T follicular helper cell (primary cell): ENCODE data around the gene SMPD3.

ENCODE experiments used
- DNase-seq: peaks from one replicate; pipeline ENCODE4 v3.0.0-alpha.2; 2020; ENCODE audit warnings: low read depth

The SMPD3 gene

DNA sequence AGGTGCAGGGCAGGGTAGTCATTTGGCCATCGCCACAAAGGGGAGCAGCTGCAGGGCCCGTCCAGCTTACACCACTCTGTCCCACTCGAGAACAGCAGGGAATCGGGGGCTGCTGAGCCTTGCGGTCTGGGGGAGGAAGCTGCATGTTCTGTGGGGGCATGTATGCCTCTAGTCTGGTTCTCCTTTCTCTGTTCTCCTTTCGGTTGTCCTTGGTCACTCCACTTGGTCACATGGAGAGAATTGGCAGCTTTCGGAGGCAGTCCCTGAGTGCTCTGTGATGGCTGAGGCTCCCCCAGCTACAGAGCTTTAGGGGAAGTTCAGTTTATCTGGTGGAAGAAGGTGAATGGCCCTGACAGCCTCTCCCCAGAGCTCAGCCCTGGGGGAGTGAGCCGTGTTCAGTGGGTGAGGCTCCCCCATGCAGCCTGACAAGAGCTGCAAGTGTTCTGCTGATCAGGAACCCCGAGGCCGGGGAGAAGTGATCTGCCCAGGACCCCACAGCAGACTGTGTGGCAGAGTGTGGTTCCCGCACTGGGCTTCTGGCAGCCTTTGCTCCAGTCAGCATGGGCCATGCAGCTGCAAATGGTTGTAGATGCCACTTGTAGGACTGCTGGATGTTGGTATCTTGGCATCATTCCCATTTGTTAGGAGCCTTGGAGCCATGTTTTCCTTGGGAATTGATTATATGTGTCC, 22.3 kb upstream of the SMPD3 start:
- DNase-seq: no peak

DNA sequence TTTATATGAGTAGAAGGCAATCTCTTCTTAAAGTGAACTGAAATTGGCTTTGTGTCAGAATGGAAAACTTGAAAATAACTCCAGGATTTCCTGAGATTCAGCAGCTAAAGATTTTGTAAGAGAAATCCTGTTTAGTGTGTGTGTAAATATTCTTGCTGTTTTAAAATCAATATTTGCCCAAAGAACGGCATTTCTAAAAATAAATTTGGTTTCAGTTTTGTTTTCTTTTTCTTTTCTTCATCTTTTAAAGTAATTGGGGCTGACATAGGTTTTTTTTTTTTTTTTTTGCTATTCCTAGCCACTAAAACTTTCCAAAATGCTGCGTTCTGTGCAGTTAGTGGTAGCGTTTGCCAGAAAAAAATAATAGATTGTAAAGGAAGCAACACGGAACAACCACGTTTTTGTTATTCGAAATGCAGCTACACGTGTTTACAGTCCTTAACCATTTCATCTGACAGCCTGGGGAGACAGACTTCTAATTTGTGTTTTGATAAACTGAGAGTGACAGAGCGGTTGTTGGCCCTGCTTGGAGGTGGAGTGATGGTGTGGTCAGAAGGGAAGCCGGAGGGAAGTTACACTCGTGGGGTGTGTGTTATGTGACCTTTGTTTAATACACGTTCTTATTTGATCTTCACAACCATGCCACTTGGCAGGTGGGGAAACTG, 21.6 kb upstream of the SMPD3 start:
- DNase-seq: no peak

DNA sequence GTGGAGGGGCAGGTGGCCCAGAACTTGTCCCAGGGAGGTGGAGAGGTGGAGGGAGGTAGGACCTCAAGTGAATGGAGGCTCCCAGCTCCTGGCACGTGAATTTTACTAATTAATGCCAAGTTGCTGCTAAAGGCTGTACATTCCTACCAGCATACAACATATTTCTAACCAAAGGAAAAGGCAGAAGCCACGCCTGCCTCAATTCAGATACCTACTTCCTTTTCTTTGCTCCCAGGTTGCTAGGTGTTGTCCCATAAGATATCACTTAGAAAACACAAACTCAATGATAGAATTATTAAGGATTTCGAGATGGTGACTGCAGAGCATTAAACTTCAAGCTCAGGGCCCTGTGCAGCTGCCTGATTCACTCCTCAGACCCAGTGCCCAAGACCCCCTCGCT, 20.5 kb upstream of the SMPD3 start:
- no peak for DNase-seq

DNA sequence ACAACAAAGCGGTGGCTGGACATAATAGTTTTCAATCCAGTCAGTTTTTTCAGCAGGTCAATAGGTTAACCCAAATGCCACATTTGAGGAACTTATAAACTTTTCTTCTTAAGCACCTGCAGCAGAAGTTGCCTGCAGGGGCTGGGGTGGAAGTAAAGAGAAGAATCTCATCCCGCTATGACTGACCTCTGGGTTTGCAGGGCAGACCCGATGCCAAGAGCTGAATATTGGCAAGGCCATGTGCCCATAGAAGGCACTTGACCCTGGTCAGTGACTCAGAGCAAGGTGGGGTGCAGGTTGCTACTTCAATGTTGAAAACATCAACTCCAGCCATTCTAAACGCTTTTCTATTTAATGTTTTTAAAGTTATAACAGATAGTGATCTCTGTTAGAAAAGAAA, 17.9 kb upstream of the SMPD3 start:
- DNase-seq: no peak

DNA sequence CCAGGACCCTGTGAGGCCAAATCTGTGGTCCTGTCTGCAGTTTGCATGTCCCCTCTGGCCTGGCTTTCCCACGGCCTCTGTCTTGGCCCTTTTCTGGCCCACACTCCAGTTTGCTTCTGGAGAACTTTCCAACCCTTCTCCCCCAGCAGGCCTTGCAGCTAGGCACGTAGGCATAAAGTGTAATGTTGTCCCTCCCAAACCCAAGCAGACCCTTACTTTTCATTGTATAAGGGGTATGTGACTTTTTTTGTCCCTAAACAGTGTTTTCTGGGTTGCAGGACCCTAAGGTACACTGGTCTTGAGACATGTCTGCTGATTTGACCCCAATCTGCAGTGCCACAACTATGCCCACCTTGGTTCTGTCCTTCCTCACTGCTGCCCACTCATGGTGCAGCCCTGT, 15.6 kb upstream of the SMPD3 start:
- DNase-seq: no peak

DNA sequence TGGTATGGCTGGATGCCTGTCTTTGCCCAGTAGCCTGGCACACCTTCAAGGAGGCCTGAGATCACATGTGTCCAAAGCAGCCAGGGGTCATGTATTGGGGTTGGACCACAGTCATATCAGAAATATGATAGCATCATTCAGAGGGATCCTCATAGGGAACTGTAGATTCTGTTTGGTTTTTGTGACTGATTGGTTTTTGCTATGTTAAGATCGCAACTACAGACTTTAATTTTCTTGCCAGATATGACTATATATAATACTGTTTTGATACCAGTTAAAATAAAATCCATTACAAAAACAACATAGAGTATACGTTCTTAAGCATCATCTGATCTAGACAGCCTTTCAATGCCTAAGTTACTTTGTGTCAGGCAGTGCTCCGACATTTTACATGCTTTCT, 11.8 kb upstream of the SMPD3 start:
- no peak for DNase-seq

DNA sequence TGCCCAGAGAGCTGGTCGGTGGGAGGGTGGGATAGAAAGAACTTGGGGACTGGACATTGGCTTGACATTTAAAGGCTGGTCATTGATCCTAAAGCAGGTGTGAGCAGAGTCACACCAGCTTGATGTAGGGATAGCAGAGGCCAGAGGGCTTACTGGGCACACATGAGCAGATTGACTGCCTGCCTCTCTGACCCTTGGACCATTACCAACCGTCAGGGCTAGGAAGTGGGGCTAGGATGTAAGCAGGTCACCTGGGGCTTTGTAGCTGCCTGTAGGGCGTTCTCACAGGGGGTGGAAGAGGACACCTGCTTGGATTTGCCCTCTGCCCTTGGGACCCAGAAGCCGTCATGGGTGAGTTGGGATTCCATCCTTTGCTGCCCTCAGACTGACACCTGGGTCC, 11.1 kb upstream of the SMPD3 start:
- no peak for DNase-seq

DNA sequence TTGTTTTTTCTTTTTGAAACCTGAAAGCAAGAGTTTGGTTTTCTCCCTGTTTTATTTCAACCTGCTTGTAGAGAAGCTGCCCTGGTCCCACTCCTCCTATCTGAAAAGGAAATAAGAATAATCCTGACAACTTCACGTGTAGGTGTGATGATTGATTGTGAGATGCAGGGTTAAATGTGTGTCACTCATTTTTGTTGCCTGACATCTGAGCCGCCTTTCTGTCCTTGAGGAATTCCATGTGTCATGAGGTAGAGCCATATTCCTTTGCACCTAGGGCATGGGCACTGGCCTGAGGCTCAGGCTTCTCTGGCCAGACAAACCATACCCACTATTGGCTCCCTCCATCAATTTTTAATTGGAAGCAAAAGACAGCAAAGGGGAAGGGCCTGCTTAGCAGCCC, 10.2 kb upstream of the SMPD3 start:
- DNase-seq: no peak

DNA sequence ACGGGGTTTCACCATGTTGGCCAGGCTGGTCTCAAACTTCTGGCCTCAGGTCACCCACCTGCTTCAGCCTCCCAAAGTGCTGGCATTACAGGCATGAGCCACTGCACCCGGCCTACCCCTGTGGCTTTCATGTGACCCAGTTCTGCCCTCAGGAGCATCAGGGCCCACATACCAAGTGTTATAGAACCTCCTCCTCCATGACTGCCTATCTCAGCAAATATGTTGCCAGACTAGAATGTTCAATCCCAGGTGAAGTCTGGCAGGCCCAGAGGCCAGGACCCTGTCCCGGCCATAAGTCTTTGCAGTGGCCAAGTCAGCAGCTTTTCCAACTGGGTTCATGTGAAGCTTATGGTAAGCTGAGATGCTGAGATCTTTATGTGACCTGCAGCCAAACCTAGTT, 9.8 kb upstream of the SMPD3 start:
- no peak for DNase-seq

DNA sequence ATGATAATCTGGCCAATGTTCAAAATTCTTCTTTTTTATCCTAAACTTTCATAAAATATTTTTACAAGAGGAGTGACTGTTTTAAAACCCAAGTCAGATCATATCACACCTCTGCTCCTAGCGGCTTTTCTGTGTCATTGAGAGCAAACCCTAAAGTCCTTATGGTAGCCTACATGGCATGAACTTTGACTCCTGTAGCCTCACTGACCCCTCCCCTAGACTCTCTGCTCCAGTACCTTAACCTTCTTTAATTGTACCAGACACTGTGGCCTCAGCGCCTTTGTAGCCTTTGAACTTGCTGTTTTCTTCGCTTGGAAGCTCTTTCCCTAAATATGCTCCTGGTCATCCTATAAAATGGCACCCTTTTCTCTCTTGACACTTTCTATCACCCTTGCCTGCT, 7.3 kb upstream of the SMPD3 start:
- no peak for DNase-seq

DNA sequence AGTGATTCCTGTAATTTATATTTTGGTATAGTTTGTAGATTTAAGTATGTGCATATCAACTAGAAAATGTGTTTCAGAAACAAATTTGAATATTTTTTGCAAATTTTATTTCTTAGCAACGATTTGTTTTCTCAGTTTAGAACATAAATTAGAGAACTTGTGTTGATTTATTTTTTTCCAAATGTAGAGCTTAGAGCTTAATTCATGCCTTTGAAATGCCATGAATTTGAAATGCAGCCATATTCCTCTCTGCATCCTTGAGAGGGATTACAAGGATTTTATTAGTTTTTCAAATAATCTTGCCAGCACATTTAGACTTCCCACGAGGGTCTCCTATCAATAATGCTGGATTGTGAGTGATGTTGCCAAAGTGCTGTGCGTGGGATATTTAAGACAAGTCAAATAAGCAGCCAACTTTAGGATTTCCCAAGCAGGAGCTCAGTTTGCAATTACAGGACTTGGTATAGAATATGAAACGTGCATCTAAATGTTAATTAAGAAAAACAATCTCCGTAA, 6.7 kb upstream of the SMPD3 start:
- DNase-seq: no peak

DNA sequence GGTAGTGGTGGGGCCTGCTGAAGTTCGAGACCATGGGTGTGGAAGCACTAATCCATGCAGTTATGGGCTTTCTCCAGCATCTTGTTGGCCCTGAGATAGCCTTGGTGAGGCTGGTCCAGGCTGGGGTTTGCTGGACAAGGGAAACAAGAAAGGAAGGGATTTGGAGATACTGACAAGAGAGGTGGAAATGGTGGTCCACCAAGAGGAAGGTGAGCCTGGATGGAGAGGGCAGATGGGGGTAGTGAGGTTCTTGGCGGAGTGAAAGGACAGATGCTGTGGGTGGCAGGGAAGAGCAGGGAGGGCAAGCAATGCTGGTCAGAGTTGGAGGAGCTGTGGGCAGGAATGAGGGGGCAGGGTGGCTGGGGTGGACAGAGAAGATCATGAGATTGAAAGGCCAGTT, 5.5 kb upstream of the SMPD3 start:
- no peak for DNase-seq

DNA sequence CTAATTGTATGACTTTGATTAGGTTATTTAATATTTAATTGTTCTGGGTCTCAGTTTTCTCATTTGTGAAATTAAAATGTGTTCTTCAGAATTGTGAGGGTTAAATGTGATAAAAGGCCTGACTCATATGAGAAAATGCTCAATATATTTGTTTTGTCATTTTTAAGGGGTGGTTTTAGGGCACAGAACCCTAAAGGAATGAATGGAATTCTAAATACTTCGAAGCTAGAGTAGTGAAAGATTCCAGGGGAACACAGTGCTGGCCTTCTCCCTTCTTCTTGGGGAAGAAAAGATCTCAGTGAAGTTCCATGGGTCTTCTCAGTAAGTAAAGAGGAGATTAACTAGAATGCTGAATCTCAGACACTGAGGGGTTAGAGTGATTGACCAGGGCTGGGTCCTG, 3.9 kb upstream of the SMPD3 start:
- no peak for DNase-seq

DNA sequence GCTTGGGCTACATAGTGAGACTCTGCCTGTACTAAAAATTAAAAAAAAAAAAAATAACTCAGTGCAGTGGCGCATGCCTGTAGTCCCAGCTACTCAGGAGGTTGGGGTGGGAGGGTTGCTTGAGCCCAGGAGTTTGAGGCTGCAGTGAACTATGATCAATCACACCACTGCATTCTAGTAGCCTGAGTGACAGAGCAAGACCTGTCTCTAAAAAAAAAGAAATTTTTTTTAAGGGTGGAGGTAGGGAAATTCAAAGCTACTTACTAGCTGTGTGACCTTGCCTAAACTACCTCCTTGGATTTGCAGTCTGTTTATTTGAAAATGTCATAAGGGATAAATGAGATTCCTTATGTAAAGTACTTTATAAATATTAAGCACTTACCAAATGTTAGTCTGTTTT, 3.4 kb upstream of the SMPD3 start:
- DNase-seq: no peak

DNA sequence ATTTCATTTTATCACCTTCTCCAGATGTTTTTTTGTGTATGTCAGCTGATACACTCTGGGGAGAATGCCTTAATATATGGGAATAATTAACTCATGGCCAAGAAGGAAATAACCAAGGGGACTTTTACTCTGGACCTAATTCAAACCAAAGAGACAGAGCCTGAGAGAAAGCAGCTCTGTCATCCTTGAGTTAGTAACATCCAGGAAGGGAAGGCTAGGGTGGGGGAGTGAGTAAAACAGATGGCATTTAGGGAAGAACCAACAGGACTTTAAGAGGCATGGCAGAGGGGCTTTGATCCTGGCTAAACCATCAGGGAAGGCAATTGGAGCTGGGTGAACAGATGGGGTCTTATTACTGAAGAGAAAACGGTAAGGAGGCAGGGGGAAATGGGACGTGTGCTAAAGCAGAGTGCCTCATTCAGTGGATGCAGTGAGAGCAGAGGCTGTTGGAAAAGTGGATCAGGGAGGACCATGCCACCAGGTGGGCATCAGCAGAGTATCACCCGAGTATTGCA, 2.5 kb upstream of the SMPD3 start:
- DNase-seq: no peak

DNA sequence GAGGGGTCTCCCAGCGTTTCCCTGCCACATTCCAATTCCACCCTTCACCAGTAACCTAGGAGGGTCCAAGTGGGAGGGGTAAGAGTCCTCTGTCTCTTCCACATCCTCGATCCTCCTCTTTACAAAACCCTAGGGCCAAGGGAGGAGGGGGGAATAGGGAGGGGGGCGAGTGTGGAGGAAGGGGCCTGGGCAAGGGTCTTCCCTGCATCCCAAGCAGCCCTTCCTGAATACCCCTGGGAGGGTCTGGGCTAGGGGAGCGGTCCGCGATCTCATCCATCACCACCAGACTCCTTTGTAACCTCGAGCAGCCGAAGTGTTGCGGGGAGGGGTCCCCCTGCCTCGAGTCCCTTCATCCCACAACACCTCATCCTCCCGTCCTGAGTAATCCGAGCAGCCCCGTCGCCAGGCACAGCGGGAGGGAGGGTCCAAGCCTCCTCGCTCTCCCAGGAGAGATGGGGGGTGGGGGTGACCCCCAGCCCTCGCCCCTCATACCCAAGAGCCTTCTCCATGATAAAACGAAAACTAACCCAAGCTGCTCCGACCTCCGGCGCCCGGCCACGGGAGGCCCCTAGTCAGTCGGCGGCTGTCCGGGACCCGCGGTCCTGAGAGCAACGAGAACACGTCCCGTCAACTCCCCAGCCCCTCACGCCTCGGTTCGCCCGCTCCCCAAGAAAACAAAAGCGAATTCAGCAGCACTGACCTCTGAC, 502 bp downstream of the SMPD3 start:
- DNase-seq: no peak

DNA sequence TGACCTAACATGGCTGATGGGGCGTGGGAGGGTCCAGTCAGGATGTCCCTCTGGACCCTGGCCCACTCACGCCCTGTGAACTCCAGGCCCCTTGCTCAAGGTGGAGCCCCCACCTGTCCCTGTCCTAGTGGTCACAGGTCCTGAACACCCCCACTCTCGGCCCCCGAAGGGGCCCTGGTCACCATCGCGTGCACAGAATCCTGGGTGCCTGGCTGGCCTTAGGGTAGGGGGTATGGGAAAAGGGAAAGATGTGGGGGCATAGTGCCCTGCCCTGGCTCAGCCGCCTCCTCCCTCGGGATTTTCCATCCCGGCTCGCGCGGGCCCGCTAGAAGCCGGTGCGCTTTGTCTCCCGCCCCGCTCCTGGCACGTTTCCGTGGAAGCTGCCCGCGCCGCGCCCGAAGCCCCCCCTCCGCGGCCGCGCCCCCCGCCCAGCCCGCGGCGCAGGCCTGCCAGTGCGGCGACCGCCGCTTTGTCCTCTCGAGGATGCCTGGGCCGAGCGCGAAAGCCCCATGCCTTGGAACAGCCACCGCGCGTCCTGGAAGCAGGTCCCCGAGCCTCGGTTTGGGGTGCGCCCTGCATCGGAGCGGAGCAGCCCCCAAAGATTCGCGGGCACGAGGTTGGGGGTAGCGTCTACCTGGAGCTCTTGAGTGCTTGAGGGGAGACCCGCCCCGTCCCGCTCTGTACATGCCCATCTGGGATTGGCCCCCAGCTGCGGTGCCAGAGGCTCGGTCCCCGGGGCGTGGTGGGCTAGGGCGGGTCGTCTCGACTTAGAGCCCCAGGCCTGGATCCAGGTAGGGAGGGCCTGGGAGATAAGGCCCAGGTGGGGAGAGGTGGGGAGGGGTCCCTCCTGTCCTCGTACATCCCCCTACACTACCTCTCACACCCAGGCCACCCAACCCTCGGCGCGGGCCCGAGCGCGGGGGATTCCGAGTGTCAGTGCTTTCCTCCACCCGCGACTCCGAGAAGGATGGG, 1.3 kb downstream of the SMPD3 start:
- DNase-seq: no peak

DNA sequence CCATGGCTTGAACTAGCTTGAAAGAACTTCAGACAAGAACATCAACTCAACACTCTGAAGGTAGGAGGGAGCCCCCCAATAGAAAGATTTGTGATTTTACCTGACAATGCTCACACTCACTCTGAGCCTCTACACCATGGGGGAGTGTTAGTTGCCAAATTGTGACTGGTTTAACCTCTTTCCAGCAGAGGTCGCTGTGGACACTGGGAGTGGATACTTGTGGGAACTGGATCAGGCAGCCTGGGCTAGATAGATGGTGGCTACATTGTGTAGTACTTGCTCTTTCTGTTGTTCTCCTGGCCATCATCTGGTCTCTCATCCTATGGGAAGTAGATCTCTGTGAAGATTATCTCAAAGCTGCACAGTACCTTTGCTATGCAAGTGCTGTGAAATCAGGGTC, 2.9 kb downstream of the SMPD3 start:
- DNase-seq: no peak

DNA sequence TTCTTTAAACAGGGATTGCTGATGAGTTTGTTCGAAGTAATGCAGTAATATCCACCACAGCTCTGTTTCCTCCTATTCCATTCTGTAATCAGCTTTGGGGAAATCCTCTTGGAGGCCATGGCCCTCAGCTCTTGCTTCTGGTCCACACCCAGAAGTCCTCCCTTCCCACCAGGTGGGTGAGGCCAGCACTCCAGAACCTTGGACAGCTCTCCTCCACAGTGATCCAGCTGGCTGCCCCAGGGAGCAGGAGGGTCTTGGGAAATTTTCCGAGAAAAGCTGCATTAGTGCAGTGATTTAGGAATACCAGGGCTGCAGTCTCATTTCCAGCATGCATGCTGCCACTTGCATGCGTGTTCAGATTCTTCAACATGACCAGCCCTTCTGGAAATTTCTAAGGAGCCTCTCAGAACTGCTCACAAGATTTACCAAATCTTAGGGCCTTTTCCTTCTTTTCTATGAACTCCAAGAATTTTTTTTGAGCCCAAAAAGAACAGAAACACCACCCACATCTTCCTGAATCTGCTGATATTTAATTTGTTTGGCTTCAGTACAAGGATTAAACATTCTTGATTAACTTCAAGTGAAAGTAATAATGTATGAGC, 4.2 kb downstream of the SMPD3 start:
- DNase-seq: no peak

DNA sequence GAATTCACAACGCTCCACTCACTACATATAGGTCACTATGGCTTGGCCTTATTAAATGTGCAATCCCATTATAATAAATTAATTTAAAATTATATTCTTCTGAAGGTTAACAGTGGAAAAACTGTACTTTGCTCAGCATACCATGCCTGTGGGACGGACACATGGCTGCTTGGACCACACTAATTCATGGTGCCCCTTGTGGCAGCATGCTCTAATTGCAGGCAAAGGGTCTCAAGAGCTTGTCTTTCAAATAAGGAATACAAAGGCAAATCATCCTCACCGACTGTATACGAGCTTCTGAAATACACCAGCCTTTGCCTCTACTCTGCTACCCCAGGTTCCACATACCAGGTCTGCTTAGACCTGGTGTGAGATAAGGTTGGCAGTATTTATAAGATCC, 11.7 kb downstream of the SMPD3 start:
- no peak for DNase-seq

DNA sequence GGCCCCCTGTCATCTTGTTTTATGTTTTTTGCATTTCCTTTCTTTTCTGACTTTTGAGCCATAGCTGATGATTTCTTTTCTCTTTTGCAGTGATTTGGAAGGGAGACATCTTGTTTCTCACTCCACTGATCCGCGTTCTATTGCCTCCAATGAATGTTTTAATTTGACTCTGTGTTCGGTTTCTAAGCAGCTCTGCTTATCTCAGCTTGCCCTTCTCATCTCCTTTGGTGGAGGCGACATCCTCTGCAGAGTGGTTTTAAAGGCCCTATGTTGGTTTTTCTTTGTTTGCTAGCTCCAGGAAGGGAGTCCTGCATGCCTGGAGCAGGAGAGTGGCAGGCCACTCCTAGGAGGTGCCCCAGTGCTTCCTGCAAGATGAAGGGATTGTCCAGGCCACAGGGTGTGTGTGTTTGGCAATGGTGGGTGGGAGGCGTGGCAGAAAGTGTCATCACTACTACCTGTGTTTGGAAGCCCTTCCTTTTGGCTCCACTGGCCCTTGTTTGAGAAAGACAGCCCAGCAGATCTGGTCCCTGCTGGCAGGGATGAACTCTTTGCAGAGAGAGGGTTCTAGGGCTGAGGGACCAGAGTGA, 13.6 kb downstream of the SMPD3 start:
- no peak for DNase-seq
